LNCaP clone FGC (cell line): ENCODE results near the gene IRF9.

Source experiments
- DNase-seq: peaks from one replicate; pipeline ENCODE4 v3.0.0-alpha.2; 2011; ENCODE audit warnings: low read depth
- H3K4me3 ChIP-seq: 2 replicates; pipeline ENCODE4 v1.5.1; 2011; ENCODE audit warnings: mild to moderate bottlenecking, low read depth, low read length, control low read depth
- TF ChIP-seq, protein P1 (sequence below): IDR thresholded peaks from 2 replicates; pipeline ENCODE4 v1.5.1; 2012; ENCODE audit warnings: mild to moderate bottlenecking; ENCODE audit not compliant: control insufficient read depth, insufficient read depth; ENCODE audit errors: extremely low read depth

Gene IRF9

DNA sequence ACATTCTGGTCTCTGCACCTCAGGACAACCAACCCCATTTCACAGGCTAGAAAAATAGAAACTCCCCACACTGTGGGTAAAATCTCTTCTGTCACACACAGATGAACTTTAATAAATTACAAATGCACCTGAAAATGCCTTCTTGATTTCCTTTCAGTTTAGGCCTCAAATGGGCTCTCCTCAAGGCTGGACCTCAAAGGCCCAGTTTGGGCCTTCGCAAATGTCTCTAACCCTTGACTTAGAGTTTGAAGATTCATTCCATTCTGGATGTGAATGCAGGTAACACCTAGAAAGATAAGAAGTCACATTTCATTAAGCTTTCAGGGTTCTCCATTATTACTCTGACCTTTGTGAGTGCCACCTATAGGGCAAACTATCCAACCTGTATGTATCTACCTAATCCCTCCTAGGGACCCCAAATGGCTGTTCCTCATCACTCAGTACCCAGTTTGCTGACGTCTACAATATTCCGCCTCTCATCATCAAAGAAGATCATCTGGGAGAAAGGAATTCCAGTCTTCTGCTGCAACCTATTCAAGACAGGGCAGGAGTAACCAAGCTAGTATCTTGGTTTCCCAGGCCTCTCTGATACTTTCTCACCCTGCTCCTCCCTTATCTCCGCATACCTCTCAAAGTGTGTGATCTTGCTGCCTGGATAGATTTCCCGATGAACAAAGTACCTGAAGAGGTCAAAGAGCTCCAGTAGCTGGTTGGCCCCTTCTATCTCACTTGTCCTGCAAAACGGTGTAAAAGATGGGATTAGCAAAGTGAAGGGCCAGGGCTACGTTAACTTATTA, 53.0 kb downstream of the IRF9 start:
- no peak for DNase-seq
- TF ChIP-seq, protein P1, sequence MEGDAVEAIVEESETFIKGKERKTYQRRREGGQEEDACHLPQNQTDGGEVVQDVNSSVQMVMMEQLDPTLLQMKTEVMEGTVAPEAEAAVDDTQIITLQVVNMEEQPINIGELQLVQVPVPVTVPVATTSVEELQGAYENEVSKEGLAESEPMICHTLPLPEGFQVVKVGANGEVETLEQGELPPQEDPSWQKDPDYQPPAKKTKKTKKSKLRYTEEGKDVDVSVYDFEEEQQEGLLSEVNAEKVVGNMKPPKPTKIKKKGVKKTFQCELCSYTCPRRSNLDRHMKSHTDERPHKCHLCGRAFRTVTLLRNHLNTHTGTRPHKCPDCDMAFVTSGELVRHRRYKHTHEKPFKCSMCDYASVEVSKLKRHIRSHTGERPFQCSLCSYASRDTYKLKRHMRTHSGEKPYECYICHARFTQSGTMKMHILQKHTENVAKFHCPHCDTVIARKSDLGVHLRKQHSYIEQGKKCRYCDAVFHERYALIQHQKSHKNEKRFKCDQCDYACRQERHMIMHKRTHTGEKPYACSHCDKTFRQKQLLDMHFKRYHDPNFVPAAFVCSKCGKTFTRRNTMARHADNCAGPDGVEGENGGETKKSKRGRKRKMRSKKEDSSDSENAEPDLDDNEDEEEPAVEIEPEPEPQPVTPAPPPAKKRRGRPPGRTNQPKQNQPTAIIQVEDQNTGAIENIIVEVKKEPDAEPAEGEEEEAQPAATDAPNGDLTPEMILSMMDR = no peak
- H3K4me3 ChIP-seq = peak overlapping the region; percentile 64

DNA sequence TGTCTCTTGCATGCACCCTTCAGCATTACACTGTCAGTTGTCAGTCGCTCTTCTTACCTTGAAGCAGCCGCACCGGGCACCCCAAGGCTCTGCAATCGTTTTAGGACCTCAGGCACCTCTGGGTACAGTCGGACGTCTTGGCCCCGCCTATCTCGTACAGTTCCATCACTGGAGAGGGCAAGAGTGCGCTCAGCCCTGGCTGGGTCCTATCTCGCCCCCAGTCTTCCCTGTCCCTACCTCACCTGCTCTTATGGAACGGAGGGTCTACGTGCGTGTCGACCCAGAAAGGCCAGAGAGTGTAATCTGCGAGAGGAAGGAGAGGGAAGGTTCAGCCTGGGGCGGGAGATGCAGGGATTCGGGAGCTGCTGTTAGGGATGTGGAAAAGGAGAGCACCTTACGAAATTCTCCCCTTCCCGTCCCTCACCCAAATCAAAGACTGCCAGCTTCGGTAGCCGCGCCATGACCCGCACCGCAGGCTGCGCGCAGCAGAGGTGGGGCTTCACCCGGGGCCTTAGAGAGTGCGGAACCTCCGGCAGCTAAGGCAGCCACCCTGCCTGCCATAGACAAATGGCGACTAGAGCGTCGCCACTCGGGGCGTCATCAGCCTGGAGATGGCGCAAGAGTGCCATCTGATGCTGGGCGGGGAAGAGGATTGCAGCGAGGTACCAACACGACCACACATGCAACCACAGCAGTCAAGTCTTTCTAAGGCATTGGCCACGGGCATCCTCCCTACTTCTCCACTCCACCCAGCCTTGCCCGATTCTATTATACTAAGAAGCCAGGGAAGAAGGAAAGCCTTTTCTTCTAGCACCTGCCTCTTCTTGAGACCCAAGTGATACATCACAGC, 54.7 kb downstream of the IRF9 start, which contains the start of gene MDP1:
Gene MDP1, minus strand, starts transcription at position 572 of the 850 bp plus-strand sequence. Its CDS starts 111 bp downstream, at position 461.
- peak; percentile 56 for DNase-seq
- peak within 1 kb of the TSS; percentile 93 for H3K4me3 ChIP-seq
- TF ChIP-seq, protein P1 = peak; percentile 95
